Activated naive CD4-positive, alpha-beta T cell treated with anti-CD3 and anti-CD28 coated beads for 36 hours (primary cell): Measurements from ENCODE around the gene RABAC1. TPM values are rescaled to one million over a fixed set of nuclear protein-coding genes. Genes with fewer than 3 reads are reported as not detected.

Source experiments
- CTCF ChIA-PET: fragments of 350-600 bp; sonication (Branson Sonifier 250); formaldehyde crosslinking; loops from one replicate; lab custom pipeline; 2021; ENCODE audit warnings: antibody characterized with exemption; lab: Charles Lee
- DNase-seq: peaks from one replicate; pipeline ENCODE4 v3.0.0-alpha.2; 2020
- H3K27ac Mint-ChIP-seq: one replicate; pipeline ENCODE4 v1.8.0; 2021; ENCODE audit warnings: mild to moderate bottlenecking, mixed read lengths
- H3K27me3 Mint-ChIP-seq: one replicate; pipeline ENCODE4 v1.8.0; 2021; ENCODE audit warnings: low read depth, mixed read lengths
- H3K36me3 Mint-ChIP-seq: one replicate; pipeline ENCODE4 v1.8.0; 2021; ENCODE audit warnings: low read depth, mixed read lengths
- H3K4me1 Mint-ChIP-seq: one replicate; pipeline ENCODE4 v1.8.0; 2021; ENCODE audit warnings: low read depth, mixed read lengths
- H3K4me3 Mint-ChIP-seq: one replicate; pipeline ENCODE4 v1.8.0; 2021; ENCODE audit warnings: mild to moderate bottlenecking, moderate library complexity, mixed read lengths
- H3K9me3 Mint-ChIP-seq: one replicate; pipeline ENCODE4 v1.8.0; 2021; ENCODE audit warnings: mixed read lengths
- intact Hi-C: fragments of 100-400 bp; cut with micrococcal nuclease; formaldehyde crosslinking; loops from one replicate; pipeline ENCODE4 v1.15.1; 2023
- total RNA-seq, 2 experiments: library from RNA; stranded (reverse); gene quantifications; one replicate each; pipeline ENCODE4 v1.2.3, GENCODE V29; 2021

RABAC1 gene, protein sequence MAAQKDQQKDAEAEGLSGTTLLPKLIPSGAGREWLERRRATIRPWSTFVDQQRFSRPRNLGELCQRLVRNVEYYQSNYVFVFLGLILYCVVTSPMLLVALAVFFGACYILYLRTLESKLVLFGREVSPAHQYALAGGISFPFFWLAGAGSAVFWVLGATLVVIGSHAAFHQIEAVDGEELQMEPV
- total RNA-seq, result 10 to 100 TPM; 32.8 TPM

DNA sequence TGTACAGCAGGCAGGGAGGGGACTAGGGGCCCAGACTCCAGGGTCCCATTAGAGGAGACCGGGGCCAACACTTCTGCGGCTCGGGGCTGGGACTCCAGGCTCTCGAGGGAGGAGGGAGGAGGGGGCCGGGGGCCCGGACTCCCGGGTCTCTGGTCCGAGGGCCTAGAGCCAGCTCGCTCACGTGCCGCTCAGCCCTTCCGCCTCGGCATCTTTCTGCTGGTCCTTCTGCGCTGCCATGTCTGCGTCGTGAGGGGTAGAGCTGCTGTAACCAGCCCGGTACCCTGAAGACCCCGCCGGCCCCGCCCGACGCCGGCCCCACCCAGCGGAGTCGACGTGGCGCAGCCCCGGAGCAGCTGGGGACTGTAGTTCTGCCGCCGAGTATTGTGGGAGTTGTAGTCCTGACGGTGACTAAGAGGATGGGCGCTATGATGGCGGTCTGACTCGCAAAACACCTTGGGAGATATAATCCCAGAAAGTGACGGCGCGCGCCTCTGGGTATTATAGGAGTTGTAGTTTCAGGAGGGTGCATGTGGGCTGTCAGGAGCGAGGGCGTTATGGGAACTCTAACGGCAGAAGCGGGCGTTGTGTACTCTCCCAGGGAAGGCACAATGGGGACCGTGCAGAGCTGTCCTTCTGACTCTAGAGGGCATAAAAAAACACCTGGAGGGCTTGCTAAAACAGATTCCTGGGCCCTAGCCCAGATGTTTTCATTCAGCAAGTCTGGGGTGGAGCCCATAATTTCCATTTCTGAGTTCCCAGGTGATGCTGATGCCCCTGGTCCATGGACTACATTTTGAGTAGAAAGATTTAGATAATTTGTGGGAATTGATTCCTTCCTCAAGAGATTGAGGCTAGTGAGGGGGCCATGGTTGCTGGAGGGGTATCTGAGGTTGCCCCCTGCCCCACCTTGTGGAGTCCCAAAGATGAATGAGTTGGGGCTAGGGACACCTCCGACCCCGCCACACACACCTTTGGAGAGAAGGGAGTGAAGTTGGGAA is at the start of gene RABAC1:
Gene RABAC1, minus strand, starts transcription at position 266 of the 998 bp plus-strand sequence. Its CDS starts 29 bp downstream, at position 237.
- DNase-seq, result peak; percentile 95
- Mint-ChIP-seq H3K27me3 (no peaks in the 10 kb centered on the region), H3K9me3 (no peaks in the 10 kb centered on the region), H3K4me1 (peaks cover 13% of the 10 kb centered on the region), H3K4me3 (peak within 1 kb of the TSS; percentile 95), H3K36me3 (no peaks in the 10 kb centered on the region), H3K27ac (peak within 1 kb of the TSS; percentile 81)
- intact Hi-C loops, result loop anchor here (1.0 to 5.0 kb wide), 4 partner anchors 14 to 283 kb away; partner anchors contain the start of genes DEDD2 and GSK3A
- CTCF ChIA-PET, result interaction anchor here (0.6 to 1.4 kb wide), 7 partner anchors 14 to 100 kb away, joined by 3 to 6 read pairs (median 4); partner anchors contain the start of gene RPS19

DNA sequence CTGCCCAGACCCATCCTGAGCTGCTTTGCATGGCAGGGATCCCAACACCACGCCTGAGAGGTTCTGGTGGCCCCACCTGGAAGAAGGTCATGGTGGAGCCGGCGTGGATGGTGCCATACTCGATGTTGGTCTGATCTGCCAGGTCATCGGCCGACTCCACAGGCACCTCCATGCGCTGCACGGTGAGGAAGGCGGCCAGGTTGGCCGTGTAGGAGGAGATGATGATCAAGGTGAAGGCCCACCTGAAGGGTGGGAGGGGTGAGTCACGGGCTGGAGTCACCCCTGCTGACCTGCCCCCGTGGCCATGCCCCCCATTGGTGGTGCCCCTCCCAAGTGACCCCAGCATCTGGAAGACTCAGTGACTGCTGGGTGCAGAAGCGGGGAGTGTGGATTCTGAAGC is 47.4 kb upstream of the RABAC1 start:
- CTCF ChIA-PET, result no interaction called here
- H3K27me3 Mint-ChIP-seq, result peaks cover 9% of the 10 kb centered on the region
- H3K36me3 Mint-ChIP-seq, result no peaks in the 10 kb centered on the region
- intact Hi-C loops, result no loop called here
- no peak overlapping the region for H3K27ac Mint-ChIP-seq
- no peaks in the 10 kb centered on the region for H3K9me3 Mint-ChIP-seq
- no peak overlapping the region for H3K4me3 Mint-ChIP-seq
- peaks cover 4% of the 10 kb centered on the region for H3K4me1 Mint-ChIP-seq
- DNase-seq, result no peak

DNA sequence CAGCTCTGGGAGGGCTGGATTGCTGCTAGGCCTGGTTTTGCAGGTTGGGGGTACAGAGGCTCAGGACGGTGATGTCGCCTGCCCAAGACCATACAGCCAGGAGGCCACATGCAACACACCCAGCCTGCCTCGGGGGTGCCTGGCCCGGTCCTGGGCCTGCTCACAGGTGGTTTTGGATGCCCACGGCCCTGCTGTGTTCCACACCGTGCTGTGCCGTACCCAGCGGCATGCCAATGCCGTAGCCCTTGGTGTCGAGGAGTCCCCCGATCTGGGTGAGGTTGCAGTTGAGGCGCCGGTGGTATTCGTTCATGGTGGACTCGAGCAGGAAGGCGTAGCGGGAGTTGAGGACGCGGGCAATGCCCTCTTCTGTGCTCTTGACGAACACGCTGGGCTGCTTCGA is 46.4 kb upstream of the RABAC1 start:
- H3K9me3 Mint-ChIP-seq, result no peaks in the 10 kb centered on the region
- H3K27me3 Mint-ChIP-seq, result peaks cover 19% of the 10 kb centered on the region
- no peaks in the 10 kb centered on the region for H3K36me3 Mint-ChIP-seq
- intact Hi-C loops, result no loop called here
- CTCF ChIA-PET, result no interaction called here
- H3K4me1 Mint-ChIP-seq, result peaks cover 4% of the 10 kb centered on the region
- H3K27ac Mint-ChIP-seq, result no peak overlapping the region
- no peak overlapping the region for H3K4me3 Mint-ChIP-seq
- DNase-seq, result no peak

DNA sequence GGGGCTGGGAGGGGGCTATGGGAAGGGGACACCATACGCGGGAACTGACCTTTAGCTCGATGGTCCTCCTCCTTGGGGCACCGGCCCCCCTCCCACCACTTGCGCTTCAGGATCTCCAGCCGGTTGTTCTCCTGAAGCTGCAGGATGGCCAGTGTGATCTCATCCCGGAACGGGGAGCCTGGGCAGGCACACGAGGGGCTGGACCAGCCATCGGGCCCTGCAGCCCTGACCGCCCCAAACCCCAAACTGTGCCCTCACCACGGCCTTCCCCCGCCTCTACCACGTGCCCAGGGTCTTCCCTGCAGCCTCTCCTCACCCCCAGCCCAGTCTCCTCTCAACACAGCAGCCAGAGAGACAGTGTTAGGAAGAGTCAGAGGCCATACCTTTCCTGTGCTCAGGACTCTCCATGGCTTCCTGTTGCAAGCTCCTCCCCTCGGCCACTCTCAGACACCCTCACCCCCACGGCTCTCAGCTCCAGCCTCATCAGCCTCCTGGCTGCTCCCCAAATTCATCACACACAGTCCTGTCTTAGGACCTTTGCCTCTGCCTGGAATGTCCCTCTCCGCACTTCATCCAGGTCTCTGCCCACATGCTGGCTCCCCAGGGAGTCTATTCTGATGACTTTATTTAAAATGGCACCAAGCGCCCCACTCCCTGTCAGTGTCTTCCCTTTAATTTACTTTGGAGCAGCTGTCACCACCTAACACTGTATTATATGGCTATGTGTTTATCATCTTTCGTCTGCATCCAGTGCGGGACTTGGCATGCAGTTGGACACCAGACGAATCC is 44.6 kb upstream of the RABAC1 start:
- H3K27ac Mint-ChIP-seq, result no peak overlapping the region
- CTCF ChIA-PET, result no interaction called here
- peaks cover 3% of the 10 kb centered on the region for H3K4me1 Mint-ChIP-seq
- intact Hi-C loops, result no loop called here
- H3K9me3 Mint-ChIP-seq, result no peaks in the 10 kb centered on the region
- H3K4me3 Mint-ChIP-seq, result no peak overlapping the region
- H3K36me3 Mint-ChIP-seq, result no peaks in the 10 kb centered on the region
- H3K27me3 Mint-ChIP-seq, result peaks cover 32% of the 10 kb centered on the region
- DNase-seq, result no peak

DNA sequence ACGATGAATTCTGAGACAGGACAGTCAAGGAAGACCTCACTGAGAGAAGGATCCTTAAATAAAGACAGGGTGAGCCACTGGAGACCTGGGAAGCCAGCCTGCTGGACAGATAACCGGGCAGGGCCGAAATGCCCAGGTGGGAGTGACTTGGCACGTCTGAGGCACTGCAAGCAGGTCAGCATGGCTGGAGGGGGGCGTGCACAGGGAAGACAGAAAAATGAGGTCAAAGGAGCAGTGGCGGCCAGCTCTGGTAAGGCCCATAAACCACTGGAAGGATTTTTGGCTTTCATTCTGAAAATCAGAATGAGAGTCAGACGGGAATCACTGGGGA is 40.7 kb upstream of the RABAC1 start:
- peaks cover 63% of the 10 kb centered on the region for H3K27me3 Mint-ChIP-seq
- CTCF ChIA-PET, result interaction anchor here (0.5 kb wide), 1 partner anchor 110 kb away, joined by 3 read pairs; no protein-coding TSS in a partner anchor
- H3K9me3 Mint-ChIP-seq, result no peaks in the 10 kb centered on the region
- no peak overlapping the region for H3K27ac Mint-ChIP-seq
- no peak for DNase-seq
- no peak overlapping the region for H3K4me3 Mint-ChIP-seq
- no peaks in the 10 kb centered on the region for H3K36me3 Mint-ChIP-seq
- intact Hi-C loops, result loop anchor here (5.0 kb wide), 1 partner anchor 32 kb away; no protein-coding TSS in a partner anchor
- peaks cover 21% of the 10 kb centered on the region for H3K4me1 Mint-ChIP-seq

DNA sequence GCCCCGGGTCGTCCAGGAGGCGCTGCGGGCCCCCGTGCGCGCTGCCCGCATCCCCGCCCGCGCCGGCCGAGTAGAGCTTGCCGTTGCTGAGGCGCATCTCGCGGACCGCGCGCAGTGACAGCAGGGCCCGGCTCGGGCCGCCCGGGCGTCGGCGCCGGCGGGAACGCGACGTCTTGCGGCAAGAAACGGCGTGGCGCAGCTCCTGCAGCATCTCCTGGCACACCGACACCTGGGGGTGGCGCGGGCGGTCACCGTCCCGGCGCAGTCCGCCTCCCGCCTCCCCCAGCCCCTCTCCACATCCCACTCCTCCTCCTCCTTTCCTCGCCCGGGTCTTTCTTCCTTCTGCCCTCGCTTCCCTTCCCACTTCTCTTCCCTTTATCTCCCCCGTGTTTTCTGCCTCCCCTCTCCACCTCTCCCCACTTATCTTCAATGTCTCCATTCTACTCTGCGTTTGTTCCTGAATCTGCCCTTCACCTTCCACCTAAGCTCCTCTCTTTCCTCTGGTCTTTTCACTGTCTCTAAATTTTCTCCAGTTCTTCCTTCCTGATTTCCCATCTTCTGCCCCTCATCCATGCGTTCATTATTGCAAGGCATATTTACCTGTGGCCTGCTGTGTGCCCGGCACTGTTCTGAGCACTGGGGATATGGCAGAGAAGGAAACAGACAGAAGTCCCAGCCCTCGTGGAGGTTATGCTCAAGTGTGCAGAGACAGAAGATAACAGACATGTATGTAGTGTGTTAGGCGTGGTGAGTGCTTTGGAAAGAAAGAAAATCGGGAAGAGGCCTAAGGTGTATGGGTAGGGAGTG is 40.2 kb upstream of the RABAC1 start:
- Mint-ChIP-seq H3K4me3 (no peak overlapping the region), H3K27ac (no peak overlapping the region), H3K36me3 (no peaks in the 10 kb centered on the region), H3K9me3 (no peaks in the 10 kb centered on the region), H3K27me3 (peaks cover 63% of the 10 kb centered on the region), H3K4me1 (peaks cover 22% of the 10 kb centered on the region)
- CTCF ChIA-PET, result interaction anchor here (0.5 to 0.7 kb wide), 4 partner anchors 11 to 159 kb away, joined by 3 read pairs; no protein-coding TSS in a partner anchor
- DNase-seq, result no peak
- intact Hi-C loops, result loop anchor here (5.0 kb wide), 1 partner anchor 33 kb away; no protein-coding TSS in a partner anchor

DNA sequence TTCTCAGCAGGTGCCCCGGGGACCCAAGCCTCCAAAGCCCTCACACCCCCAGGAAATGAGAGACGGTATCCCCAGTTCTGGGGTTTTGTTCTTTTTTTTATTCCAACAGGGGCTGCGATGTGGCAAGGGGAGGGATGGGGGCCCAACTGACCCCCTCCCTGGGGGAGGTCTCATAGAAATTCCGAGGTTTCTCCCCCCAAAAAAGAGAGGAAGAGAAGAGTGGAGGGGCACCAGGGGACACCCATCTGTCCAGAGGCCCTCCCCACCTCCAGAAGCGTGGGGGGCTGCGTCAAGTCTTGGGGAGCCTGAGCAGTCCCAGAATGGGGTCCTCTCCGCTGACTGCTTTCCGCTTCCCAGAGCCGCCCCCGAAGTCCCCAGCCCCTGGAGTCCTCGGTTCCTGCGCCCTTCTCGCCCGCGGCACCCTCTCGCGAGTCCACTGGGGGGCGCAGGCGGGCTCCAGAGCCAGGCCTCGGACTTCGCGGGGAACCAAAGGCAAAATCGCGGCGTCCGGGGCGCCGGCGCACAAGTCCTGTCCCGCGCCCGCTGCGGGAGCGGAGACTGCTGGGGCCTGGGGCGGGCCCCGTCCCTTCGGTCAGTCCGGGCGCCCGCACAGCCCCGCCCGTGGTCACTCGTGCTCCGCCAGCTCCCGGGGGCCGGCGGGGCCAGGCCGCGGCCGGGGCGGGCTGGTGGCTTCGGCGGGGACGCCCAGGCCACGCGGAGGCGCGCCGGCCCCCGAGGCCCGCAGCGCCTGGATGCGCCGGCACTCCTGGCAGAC is 39.3 kb upstream of the RABAC1 start:
- Mint-ChIP-seq H3K27me3 (peaks cover 65% of the 10 kb centered on the region), H3K36me3 (no peaks in the 10 kb centered on the region), H3K27ac (no peak overlapping the region), H3K4me1 (peaks cover 24% of the 10 kb centered on the region), H3K4me3 (no peak overlapping the region), H3K9me3 (no peaks in the 10 kb centered on the region)
- CTCF ChIA-PET, result interaction anchor here (0.7 kb wide), 2 partner anchors 10 to 111 kb away, joined by 3 read pairs; no protein-coding TSS in a partner anchor
- DNase-seq, result peak; percentile 59
- intact Hi-C loops, result loop anchor here (5.0 kb wide), 1 partner anchor 34 kb away; no protein-coding TSS in a partner anchor

DNA sequence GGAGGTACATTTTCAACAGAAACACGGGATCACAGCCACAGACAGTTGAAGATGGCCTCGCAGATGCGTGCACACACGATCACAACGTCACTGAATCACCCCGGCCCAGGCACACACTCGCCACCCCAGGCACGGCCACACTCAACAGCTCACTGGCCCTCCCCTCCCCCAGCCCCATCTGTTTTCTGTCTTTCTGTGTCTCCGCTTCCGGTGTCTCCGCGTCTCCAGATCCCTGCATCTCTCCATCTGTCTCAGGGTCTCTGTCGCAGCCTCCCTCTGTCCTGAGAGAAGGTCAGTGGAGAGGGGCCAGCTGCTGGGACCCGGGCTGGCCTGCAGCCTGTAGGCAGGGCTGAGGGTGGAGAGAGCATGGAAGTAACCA is 38.7 kb upstream of the RABAC1 start:
- Mint-ChIP-seq H3K27me3 (peaks cover 64% of the 10 kb centered on the region), H3K36me3 (no peaks in the 10 kb centered on the region), H3K9me3 (no peaks in the 10 kb centered on the region), H3K27ac (no peak overlapping the region), H3K4me1 (peaks cover 27% of the 10 kb centered on the region), H3K4me3 (no peak overlapping the region)
- no peak for DNase-seq
- CTCF ChIA-PET, result interaction anchor here (0.7 kb wide), 1 partner anchor 112 kb away, joined by 3 read pairs; no protein-coding TSS in a partner anchor
- intact Hi-C loops, result loop anchor here (5.0 kb wide), 1 partner anchor 34 kb away; no protein-coding TSS in a partner anchor

DNA sequence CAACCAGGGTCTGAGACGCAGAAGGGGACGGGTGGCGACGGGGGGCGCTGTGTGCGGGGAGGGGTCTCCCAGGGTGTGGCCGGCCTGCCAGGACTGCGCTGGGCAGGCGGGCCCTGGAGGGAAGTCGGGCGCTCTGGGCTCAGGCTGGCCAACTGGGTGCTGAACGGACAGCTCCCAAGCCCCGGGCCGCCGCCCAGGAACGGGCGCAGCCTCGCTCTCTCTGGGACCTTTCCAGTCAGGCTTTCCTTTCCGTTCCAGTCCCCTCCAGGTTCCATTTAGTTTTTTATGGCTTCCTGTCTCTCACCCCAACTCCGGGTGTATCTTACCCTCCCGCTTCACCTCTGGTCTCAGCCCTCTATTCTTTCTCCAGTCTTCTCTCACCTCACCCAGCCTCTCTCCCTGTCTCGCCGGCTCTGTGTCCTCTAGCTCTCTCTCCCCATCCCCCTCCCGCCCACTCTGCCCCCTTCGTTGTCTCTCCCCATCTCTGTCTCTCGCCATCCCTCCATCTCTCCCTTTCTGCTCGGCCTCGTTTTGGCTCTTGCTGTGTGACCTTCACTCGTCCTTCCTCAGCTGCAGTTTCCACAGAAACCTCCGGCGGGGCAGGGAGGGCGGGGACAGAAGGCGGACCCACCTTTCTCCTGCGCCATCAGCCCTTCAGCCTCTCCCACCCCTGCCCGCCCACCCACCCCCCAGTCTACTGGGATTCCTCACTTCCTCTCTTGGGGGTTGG is 38.2 kb upstream of the RABAC1 start:
- Mint-ChIP-seq H3K4me1 (peaks cover 27% of the 10 kb centered on the region), H3K27ac (no peak overlapping the region), H3K36me3 (no peaks in the 10 kb centered on the region), H3K27me3 (peaks cover 63% of the 10 kb centered on the region), H3K9me3 (no peaks in the 10 kb centered on the region), H3K4me3 (no peak overlapping the region)
- peak; percentile 52 for DNase-seq
- intact Hi-C loops, result loop anchor here (5.0 kb wide), 1 partner anchor 35 kb away; no protein-coding TSS in a partner anchor
- CTCF ChIA-PET, result interaction anchor here (0.6 to 2.3 kb wide), 3 partner anchors 38 to 112 kb away, joined by 3 to 6 read pairs (median 3); no protein-coding TSS in a partner anchor
